Left ventricle myocardium inferior (tissue), 1 donor: ENCODE data around the gene ATXN10. TPM values are rescaled to one million over a fixed set of nuclear protein-coding genes. Genes with fewer than 3 reads are reported as not detected.
A peak's percentile ranks its signal among the peaks of the same experiment; 100 is the strongest.

ENCODE experiments used
- DNase-seq: peaks from one replicate; pipeline ENCODE4 v3.0.0-alpha.2; 2020
- H3K27ac ChIP-seq: fragments of 200-600 bp; replicated peaks from 2 replicates; pipeline ENCODE4 v1.8.0; 2021
- H3K27me3 ChIP-seq: fragments of 200-600 bp; 2 replicates; pipeline ENCODE4 v1.8.0; 2021; ENCODE audit warnings: low read depth
- H3K36me3 ChIP-seq: fragments of 200-600 bp; 2 replicates; pipeline ENCODE4 v1.8.0; 2021
- H3K4me1 ChIP-seq: fragments of 200-600 bp; 2 replicates; pipeline ENCODE4 v1.8.0; 2021
- H3K4me3 ChIP-seq: fragments of 200-600 bp; 2 replicates; pipeline ENCODE4 v1.8.0; 2021; ENCODE audit warnings: mild to moderate bottlenecking, moderate library complexity
- H3K9me3 ChIP-seq: fragments of 200-600 bp; replicated peaks from 2 replicates; pipeline ENCODE4 v1.8.0; 2021
- intact Hi-C: fragments of 100-400 bp; cut with micrococcal nuclease; formaldehyde crosslinking; loops from one replicate; pipeline ENCODE4 v1.11.0; 2022
- total RNA-seq: library from RNA; stranded (reverse); fragmentation: NEBNext Ultra II Directional; extraction: Animal tissue kit (Norgen Biotek cat#: 25700); gene quantifications from one replicate; pipeline ENCODE4 v1.2.1, GENCODE V29; 2021
- TF ChIP-seq, protein P1 (sequence below): fragments of 200-600 bp; IDR thresholded peaks from 2 replicates; pipeline ENCODE4 v1.8.0; 2021; ENCODE audit warnings: antibody characterized with exemption, mild to moderate bottlenecking, borderline replicate concordance
- donor health status: DM: no; HTN: yes; CAD: no; lungs with severe emphysema.

ATXN10 gene
- total RNA-seq, 1 donor from 2014 or later = 148 TPM

DNA sequence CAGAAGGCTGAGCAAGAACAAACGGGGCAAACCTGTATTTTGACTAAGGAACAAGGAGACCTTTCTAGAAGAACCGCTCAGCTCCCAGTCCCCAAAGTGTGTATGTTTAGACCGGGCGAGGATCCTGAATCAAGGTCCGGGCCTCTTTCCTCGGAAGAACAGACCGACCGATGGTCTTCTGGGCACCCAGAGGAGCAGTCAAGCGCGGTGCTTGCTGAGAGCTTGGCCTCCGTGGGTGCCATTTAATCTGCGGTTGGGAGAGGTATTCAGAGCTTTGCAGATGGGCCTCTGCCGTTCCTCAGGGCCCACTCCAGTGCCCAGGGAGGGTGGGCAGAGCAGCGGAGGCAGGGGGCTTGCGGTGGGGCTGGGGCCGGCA lies 26.5 kb upstream of the ATXN10 start:
- TF ChIP-seq, protein P1, sequence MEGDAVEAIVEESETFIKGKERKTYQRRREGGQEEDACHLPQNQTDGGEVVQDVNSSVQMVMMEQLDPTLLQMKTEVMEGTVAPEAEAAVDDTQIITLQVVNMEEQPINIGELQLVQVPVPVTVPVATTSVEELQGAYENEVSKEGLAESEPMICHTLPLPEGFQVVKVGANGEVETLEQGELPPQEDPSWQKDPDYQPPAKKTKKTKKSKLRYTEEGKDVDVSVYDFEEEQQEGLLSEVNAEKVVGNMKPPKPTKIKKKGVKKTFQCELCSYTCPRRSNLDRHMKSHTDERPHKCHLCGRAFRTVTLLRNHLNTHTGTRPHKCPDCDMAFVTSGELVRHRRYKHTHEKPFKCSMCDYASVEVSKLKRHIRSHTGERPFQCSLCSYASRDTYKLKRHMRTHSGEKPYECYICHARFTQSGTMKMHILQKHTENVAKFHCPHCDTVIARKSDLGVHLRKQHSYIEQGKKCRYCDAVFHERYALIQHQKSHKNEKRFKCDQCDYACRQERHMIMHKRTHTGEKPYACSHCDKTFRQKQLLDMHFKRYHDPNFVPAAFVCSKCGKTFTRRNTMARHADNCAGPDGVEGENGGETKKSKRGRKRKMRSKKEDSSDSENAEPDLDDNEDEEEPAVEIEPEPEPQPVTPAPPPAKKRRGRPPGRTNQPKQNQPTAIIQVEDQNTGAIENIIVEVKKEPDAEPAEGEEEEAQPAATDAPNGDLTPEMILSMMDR = no peak
- H3K9me3 ChIP-seq = no peaks in the 10 kb centered on the region
- intact Hi-C loops = no loop called here
- no peak overlapping the region for H3K4me3 ChIP-seq
- no peak overlapping the region for H3K27ac ChIP-seq
- peaks cover 18% of the 10 kb centered on the region for H3K4me1 ChIP-seq
- no peak for DNase-seq
- no peaks in the 10 kb centered on the region for H3K36me3 ChIP-seq
- H3K27me3 ChIP-seq = peaks cover 61% of the 10 kb centered on the region

DNA sequence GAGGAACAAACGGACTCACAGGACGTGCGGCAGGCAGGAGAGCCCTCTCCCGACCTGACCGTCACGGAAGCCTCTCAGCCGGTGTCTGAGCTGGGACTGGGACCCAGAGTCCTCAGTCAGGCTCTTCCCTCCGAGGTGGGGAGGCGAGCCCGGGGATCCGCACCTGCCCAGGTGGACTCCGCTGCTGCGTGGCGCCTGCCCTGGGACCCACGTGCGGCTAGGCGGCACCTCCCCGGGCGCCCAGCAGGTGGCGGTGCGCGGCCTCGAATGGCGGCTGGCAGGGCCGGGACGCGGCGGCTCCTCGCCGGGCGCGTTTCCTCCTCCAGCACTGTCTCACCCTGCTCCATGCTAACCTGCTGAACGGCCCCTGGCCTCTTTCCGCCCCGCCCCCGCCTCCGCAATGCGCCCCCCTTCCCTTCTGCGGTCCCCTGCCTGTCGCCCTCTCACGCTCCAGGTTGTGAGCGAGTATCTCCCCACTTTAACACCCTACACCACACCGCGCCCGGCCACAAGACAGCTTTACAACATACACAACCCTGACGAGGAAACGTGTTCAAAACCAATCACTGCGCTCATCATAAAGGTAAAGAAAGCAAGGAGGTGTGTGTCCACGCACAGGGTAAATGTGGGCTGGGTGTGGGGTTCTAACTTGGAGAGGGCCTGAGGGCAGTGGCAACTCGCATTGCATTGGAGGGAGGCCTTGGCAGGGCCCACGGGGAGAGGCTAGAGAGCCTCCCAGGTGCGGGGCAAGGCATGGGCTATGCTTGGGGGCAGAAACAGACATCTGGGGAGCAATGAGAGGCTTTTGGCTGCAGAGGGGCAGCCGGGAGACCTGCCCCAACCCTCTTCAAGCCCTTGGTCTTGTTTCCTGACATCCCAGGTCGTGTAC lies 25.9 kb upstream of the ATXN10 start:
- Histone ChIP-seq H3K27me3 (peaks cover 61% of the 10 kb centered on the region), H3K27ac (no peak overlapping the region), H3K4me3 (no peak overlapping the region), H3K4me1 (peaks cover 11% of the 10 kb centered on the region), H3K9me3 (no peaks in the 10 kb centered on the region), H3K36me3 (no peaks in the 10 kb centered on the region)
- intact Hi-C loops = no loop called here
- TF ChIP-seq, protein P1 = peak; percentile 96
- DNase-seq = peak; percentile 70

DNA sequence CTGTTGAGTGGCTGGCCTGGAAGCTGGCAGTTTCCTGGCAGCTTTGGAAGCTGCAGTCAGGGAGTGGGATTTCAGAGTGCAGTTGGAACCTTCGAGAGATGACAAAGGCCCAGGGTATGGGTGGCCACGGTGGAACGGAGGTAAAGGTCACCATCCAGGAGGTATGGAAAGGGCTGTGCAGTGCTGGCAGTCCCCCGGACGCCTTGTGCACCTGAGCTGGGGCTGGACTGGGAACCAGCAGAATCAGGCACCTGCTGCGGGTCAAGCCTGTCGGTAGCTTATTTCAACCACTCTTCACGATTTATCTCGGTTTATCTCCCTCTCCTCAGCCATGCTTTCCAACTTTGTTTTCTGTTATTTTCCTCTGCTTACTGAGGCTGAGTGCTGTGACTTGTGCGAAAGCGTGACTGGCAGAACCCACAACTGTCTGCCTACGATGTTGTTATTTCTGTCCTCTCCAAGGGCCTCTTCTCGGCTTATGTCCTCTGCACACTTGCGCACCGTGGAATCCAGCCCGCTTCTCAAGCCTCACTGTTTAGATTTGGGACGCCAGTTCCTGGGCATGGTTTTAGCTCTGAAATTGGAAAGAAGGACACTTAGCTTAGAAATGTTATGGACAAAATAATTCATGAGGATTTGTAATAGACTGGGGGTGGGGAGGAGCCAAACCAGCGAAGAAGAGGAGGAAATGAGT lies 24.0 kb upstream of the ATXN10 start:
- TF ChIP-seq, protein P1 = no peak
- DNase-seq = no peak
- H3K27ac ChIP-seq = no peak overlapping the region
- no peaks in the 10 kb centered on the region for H3K36me3 ChIP-seq
- H3K9me3 ChIP-seq = no peaks in the 10 kb centered on the region
- peaks cover 62% of the 10 kb centered on the region for H3K27me3 ChIP-seq
- H3K4me1 ChIP-seq = peaks cover 7% of the 10 kb centered on the region
- intact Hi-C loops = no loop called here
- H3K4me3 ChIP-seq = no peak overlapping the region

DNA sequence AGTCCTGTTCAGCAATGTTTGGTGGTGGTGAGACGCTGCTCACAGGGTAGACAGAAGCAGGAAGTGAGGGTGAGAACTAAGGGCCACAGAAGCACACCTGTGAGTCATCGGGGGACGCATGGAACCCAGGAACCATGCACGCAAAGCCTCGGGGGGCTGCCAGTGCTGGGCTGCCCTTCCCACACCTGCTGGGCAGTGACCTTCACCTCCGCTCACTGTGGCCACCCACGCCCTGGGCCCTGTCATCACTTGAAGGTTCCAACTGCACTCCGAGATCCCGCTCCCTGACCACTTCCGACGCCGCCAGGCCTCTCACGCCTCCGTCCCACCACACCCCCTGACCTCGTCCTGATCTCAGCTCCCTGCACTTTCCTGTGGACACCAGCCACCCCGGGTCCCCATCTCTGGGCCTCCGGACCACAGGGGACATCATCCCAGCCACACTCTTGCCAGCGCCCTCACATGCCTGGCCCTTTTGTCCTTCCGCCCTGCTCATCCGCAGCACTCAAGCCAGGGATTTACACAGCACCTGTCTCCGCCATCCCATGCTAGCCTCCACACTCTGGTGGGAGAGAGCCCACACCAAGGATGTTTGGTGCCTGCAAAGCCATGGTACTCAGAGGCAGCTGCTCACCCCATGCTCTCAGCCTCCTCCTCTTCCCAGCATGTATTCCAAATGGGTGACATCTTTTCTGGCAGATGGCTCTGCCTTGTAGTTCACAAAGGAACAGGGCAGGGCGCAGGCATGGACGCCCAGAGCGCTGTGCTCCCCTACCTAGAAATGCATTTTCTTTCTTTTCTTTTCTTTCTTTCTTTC lies 23.1 kb upstream of the ATXN10 start:
- Histone ChIP-seq H3K9me3 (no peaks in the 10 kb centered on the region), H3K27me3 (peaks cover 66% of the 10 kb centered on the region), H3K36me3 (no peaks in the 10 kb centered on the region), H3K4me3 (no peak overlapping the region), H3K4me1 (peaks cover 7% of the 10 kb centered on the region), H3K27ac (no peak overlapping the region)
- no peak for DNase-seq
- intact Hi-C loops = no loop called here
- TF ChIP-seq, protein P1 = no peak

DNA sequence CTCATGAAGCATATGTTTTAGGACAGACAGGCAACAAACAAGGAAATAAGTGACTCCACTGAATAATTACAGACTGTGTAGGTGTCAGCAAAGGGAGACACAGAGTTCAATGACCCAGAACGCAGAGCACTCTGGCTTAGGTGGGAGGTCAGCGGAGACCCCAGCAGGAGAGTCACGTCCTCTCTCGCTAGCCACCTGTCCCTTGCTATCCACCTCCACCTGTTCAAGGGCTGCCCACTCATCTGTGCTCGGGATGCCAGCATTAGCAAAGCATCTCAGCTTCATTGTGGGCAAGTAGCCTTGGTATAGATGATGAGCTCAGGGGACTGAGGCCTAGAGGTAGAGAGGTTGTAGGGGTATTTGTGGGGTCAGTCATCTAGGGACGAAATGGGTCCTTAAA lies 21.8 kb upstream of the ATXN10 start:
- H3K9me3 ChIP-seq = no peaks in the 10 kb centered on the region
- intact Hi-C loops = no loop called here
- no peaks in the 10 kb centered on the region for H3K36me3 ChIP-seq
- H3K27ac ChIP-seq = no peak overlapping the region
- peaks cover 65% of the 10 kb centered on the region for H3K27me3 ChIP-seq
- H3K4me3 ChIP-seq = no peak overlapping the region
- DNase-seq = no peak
- TF ChIP-seq, protein P1 = no peak
- H3K4me1 ChIP-seq = peaks cover 7% of the 10 kb centered on the region
